Large intestine (tissue), 3 donors: ENCODE data around the gene DCP1A. TPM values are rescaled to one million over a fixed set of nuclear protein-coding genes. Genes with fewer than 3 reads are reported as not detected.
"Not testable (repeated sequence)": the region's sequence is repeated elsewhere in the genome, so short reads cannot be mapped to it uniquely, and the experiment has no call there.

ENCODE experiments used
- DNase-seq, 2 donors: peaks; one replicate each; pipeline versions ENCODE4 v3.0.0 to v3.0.0-alpha.2; 2013
- H3K27ac ChIP-seq: one replicate; pipeline ENCODE4 v1.5.1; 2013; ENCODE audit warnings: low read length
- H3K27me3 ChIP-seq: 2 replicates; pipeline ENCODE4 v1.6.1; 2013; ENCODE audit warnings: low read length; ENCODE audit not compliant: control insufficient read depth, insufficient read depth
- H3K36me3 ChIP-seq: 2 replicates; pipeline ENCODE4 v1.6.1; 2013; ENCODE audit warnings: low read length; ENCODE audit not compliant: control insufficient read depth, insufficient read depth
- H3K4me1 ChIP-seq: one replicate; pipeline ENCODE4 v1.6.1; 2013; ENCODE audit warnings: low read length; ENCODE audit not compliant: control insufficient read depth, insufficient read depth
- H3K4me3 ChIP-seq: one replicate; pipeline ENCODE4 v1.5.1; 2013; ENCODE audit warnings: low read length
- H3K9me3 ChIP-seq: one replicate; pipeline ENCODE4 v1.6.1; 2013; ENCODE audit warnings: mild to moderate bottlenecking, low read depth, low read length, moderate library complexity; ENCODE audit not compliant: control insufficient read depth
- WGBS: methylation state at CpG from one replicate; pipeline ENCODE4 v1.1.5; 2013; ENCODE audit warnings: low lambda C conversion rate; ENCODE audit not compliant: insufficient coverage; 5-methylcytosine and 5-hydroxymethylcytosine counted together
- polyA plus RNA-seq: library from polyadenylated mRNA; unstranded; fragments of 120-200 nt; gene quantifications from one replicate; pipeline ENCODE4 v1.2.1, GENCODE V29; 2013

The DCP1A gene
- polyA plus RNA-seq, 1 donor, result 22.7 TPM

DNA sequence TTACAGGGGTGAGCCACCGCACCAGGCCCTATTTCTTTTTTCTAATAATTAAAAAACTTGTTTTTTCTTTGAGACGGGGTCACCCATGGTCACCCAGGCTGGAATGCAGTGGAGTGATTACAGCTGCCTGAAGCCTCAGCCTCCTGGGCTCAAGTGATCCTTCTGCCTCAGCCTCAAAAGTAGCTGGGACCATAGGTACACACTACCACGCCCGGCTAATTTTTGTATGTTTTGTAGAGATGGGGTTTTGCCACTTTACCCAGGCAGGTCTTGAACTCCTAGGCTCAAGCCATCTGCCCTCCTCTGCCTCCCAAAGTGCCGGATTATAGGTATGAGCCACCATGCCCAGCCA, 90.7 kb downstream of the DCP1A start:
- Histone ChIP-seq H3K27ac (no peak overlapping the region), H3K4me1 (peaks cover 17% of the 10 kb centered on the region), H3K36me3 (no peaks in the 10 kb centered on the region), H3K27me3 (no peaks in the 10 kb centered on the region), H3K4me3 (no peak overlapping the region), H3K9me3 (no peaks in the 10 kb centered on the region)
- WGBS, result no CpG with 5 or more reads among the region's 5 CpGs
- DNase-seq, result no peak

DNA sequence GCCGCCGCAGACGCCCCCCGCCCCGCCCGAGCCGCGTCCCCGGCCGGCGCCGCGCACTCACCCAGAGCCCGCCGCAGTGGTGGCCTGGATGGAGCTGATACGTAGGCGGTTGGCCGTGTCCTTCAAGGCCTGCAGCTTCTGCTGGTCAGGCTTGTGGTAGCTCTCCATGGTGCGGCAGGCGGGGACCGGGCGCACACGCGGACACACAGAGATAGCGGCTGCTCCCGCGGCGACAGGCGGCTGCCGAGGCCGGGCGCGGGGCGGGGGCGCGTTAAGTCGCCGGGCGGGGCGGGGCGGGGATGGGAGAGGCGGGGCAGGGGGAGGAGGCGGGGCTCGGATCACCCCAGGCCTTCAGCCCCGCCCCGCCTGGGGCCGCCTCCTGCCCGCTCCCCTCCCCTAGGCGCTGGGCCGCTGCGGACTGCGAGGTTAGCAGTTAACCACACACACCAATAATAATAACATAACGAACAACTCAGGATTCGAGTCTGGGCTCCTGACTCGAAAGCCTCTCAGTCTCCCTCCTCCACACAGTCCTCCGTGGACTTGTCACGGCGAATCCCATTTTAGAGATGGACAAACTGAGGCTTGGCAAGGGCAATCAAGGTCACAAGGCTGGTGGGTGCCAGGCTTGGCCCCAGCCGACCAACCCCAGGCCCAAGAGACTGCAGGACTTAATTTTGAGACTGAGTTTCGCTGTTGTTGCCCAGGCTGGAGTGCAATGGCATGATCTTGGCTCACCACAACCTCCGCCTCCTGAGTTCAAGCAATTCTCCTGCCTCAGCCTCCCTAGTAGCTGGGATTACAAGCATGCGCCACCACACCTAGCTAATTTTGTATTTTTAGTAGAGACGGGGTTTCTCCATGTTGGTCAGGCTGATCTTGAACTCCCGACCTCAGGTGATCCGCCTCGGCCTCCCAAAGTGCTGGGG, 91.3 kb downstream of the DCP1A start, which contains the start of gene TKT:
Gene TKT (minus strand): TSS at position 248 of the 929 bp plus-strand sequence. CDS start 80 bp downstream, at position 168.
- Histone ChIP-seq H3K4me3 (peak within 1 kb of the TSS; percentile 69), H3K36me3 (no peaks in the 10 kb centered on the region), H3K27me3 (no peaks in the 10 kb centered on the region), H3K9me3 (no peaks in the 10 kb centered on the region), H3K4me1 (peaks cover 17% of the 10 kb centered on the region), H3K27ac (peak within 1 kb of the TSS; percentile 64)
- peak; percentile 81 to 89 for DNase-seq
- WGBS, result no CpG with 5 or more reads among the region's 66 CpGs

DNA sequence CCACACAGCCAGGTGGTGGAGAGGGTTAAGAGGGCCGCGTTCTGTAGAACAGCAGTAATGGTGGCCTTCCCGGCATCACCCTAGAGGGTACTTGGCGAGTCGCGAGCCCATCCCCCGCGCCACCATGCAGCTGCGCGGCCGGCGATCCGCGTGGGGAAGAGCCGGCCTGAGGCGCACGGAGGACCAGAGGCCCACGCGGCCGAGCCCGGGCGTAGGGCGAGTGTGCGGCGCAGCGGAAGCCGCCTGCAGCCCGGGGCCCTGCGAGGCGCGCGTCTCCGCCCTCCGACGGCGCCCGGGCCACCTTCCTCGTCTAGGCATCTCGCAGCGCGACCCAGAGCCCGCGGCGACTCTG, 91.9 kb downstream of the DCP1A start:
- Histone ChIP-seq H3K27me3 (no peaks in the 10 kb centered on the region), H3K36me3 (no peaks in the 10 kb centered on the region), H3K9me3 (no peaks in the 10 kb centered on the region), H3K4me3 (peak overlapping the region; percentile 69), H3K27ac (peak overlapping the region; percentile 64), H3K4me1 (peaks cover 17% of the 10 kb centered on the region)
- no peak for DNase-seq
- no CpG with 5 or more reads among the region's 44 CpGs for WGBS

DNA sequence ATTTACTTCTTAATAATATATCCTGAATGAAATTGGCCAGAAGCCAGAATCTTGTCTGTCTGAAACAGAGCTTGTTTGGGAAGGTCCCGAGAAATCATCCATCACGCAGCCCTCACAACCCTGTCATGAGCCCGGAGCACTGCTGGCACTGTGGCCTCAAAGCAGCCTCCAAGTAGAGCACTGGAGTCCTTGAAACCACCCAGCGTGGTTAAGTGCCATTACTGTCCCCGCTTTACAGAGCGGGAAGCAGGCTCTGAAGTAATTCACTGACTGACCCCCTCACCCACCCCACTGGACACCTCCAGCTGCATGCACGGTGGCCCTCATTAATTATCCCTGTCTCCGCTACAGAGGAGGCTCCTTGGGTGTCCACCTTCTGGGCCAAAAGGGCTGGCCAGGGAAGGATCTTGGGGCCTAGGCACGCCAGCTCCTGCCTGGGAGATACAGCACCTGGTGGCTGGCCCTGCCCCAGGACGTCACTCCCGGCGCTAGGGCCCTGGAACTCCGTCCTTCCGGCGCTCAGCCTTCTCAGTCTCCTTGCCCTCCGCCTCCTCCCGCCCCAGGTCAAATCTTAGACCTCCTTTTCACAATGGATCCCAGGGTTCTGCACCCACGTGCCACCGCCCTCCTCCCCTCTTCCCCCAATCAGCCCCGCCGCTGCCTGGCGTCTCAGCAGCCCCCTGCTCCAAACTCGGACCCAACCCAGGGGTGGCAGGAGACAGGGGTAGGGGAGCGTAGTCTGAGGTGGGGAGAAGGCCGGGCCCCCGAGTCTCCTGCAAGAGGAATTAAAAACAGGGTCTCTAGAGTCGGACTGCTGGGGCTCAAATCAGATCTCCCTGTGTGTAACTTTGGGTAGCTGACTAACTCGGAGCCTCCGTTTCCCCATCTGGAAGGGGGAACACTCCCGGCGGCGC, 92.6 kb downstream of the DCP1A start:
- DNase-seq, result peak; percentile 66 to 85
- Histone ChIP-seq H3K36me3 (peaks cover under 1% of the 10 kb centered on the region), H3K4me3 (peak overlapping the region; percentile 69), H3K27ac (peak overlapping the region; percentile 64), H3K27me3 (no peaks in the 10 kb centered on the region), H3K4me1 (peaks cover 17% of the 10 kb centered on the region), H3K9me3 (no peaks in the 10 kb centered on the region)
- WGBS, result no CpG with 5 or more reads among the region's 32 CpGs

DNA sequence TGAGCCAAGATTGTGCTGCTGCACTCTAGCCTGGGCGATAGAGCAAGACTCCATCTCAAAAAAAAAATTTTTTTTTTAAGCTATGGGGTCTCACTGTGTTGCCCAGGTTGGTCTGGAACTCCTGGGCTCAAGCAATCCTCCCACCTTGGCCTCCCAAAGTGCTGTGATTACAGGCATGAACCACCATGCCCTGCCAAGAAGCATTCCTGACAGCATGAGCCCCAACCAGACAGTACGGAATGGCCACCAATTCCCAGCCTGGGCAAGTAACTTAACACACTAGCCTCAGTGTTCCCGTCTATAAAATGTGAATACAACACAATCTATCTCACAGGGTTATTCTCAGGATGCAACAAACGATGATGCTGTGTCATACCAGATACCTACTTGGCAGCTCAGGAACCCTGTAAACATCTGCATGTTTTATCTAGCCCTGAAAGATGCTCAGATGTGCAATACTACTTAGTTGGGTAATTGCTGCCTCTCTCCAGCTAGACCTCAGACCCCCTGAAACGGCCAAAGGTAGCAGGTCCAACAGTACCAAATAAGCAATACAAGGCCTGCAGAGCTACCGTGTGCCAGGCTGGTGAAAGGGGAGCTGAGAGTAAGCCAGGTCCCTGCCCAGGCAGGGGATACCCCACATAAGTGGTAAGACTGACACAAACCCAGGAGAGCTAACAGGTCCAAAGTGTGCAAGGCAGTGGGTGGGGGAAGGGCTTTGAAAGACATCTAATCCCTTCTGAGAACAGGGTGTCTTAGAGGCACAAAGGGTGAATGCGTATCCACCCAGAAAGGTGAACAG, 93.4 kb downstream of the DCP1A start:
- DNase-seq, result no peak
- Histone ChIP-seq H3K27me3 (no peaks in the 10 kb centered on the region), H3K36me3 (peaks cover 3% of the 10 kb centered on the region), H3K27ac (peak overlapping the region; percentile 64), H3K4me1 (peaks cover 17% of the 10 kb centered on the region), H3K9me3 (no peaks in the 10 kb centered on the region), H3K4me3 (peak overlapping the region; percentile 69)
- WGBS, result no CpG with 5 or more reads among the region's 7 CpGs

DNA sequence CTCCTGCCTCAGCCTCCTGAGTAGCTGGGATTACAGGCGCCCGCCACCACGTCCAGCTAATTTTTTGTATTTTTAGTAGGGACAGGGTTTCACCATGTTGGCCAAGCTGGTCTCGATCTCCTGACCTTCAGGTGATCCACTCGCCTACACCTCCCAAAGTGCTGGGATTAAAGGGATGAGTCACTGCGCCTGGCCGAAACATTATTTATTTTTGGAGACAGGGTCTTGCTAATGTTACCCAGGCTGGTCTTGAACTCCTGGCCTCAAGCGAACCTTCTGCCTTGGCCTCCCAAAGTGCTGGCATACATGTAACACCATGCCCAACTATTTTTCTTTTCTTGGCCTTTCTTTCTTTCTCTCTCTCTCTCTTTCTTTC, 94.4 kb downstream of the DCP1A start:
- no CpG with 5 or more reads among the region's 8 CpGs for WGBS
- H3K4me1 ChIP-seq, result peaks cover 17% of the 10 kb centered on the region
- not testable (repeated sequence) for H3K27ac ChIP-seq, DNase-seq, H3K9me3 ChIP-seq, H3K4me3 ChIP-seq, H3K27me3 ChIP-seq, H3K36me3 ChIP-seq

DNA sequence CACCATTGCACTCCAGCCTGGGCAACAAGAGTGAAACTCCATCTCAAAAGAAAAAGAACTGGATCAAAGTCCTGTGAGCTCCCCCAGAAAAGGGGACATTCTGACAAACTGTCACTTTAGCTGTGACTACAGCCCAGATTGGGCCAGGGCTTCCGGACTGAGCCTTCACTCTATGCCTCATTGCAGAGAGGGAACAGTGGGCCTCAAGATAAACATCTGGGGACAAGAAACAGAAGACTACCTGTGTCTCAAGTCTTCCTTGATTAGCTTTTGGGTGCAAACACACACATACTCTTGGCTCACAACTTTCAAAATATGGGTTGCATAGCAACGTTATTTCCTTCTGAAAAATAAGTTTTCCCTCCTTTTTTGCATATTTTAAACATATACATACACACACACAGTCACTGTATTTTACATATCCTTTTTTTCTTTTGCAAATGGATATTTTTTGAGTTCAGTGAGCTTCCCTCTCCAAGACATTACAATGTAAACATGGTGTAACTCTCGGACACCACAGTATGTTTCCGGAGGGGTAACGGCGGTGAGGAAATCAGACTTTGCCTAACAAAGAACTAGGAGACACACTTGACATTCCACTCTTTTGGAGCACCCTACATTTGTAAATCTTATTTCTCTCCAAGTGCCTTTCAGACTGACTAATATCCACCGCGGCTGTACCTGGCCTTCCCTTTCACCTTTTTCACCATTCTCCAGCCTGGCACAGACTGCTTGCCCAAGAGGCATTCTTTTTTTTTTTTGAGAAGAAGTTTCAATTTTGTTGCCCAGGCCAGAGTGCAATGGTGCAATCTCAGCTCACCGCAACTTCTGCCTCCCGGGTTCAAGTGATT, 95.0 kb downstream of the DCP1A start:
- no peak overlapping the region for H3K4me3 ChIP-seq
- 51% methylated on average over 3 of the region's 10 CpGs for WGBS

DNA sequence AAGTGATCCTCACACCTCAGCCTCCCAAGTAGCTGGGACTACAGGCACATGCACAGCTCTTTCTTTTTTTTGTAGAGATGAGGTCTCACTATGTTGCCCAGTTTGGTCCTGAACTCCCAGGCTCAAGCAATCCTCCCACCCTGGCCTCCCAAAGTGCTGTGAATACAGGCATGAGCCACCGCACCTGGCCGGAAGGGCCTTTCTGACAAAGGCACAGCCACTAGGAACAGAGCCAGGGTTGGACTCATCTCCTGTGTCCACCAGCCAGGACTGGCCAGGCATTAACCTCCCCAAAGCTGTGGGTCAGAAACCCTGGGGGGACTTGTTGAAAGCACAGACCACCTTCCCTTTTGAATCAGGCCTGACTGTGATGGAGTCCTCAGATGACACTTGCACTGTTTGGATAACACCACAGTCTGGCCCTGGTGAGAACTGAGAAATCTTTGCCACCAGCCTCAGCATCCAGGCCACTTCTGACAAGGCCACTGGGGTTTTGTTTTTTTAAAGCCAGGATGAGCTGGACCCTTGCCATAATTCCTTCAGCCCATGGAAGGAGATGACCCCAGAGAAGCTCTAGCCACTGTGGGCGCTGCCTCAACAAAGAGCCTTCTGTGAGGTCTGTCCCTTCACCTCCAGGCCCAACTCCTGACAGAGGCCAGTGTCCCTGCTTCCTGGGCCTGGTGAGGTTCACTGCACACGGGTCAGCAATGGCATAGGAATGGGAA, 96.3 kb downstream of the DCP1A start:
- Histone ChIP-seq H3K4me3 (no peak overlapping the region), H3K27me3 (no peaks in the 10 kb centered on the region), H3K36me3 (peaks cover 3% of the 10 kb centered on the region), H3K27ac (no peak overlapping the region), H3K4me1 (peaks cover 15% of the 10 kb centered on the region), H3K9me3 (no peaks in the 10 kb centered on the region)
- DNase-seq, result no peak
- no CpG with 5 or more reads among the region's 4 CpGs for WGBS

More for the DNA sequence above, 95.0 kb downstream of the DCP1A start:
- Histone ChIP-seq H3K27me3 (no peaks in the 10 kb centered on the region), H3K27ac (no peak overlapping the region), H3K4me1 (peaks cover 17% of the 10 kb centered on the region), H3K9me3 (no peaks in the 10 kb centered on the region), H3K36me3 (peaks cover 3% of the 10 kb centered on the region)
- DNase-seq, result no peak

DNA sequence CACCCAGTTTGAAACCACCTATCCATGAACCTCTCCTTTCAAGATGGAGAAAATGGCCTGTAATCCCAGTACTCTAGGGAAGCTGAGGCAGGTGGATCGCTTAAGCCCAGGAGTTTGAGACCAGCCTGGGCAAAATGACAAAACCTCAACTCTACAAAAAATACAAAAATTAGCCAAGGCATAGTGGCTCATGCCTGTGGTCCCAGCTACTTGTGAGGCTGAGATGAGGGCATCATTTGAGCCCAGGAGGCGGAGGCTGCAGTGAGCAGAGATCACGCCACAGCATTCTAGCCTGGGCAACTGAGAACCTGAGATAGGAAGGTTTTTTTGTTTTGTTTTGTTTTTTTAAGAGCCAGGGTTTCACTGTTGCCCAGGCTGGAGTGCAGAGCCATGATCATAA, 96.9 kb downstream of the DCP1A start:
- Histone ChIP-seq H3K27me3 (no peaks in the 10 kb centered on the region), H3K4me1 (peaks cover 15% of the 10 kb centered on the region), H3K9me3 (no peaks in the 10 kb centered on the region), H3K27ac (no peak overlapping the region), H3K36me3 (peaks cover 3% of the 10 kb centered on the region), H3K4me3 (no peak overlapping the region)
- no CpG with 5 or more reads among the region's 3 CpGs for WGBS
- no peak for DNase-seq
